AG04449 (cell line): ENCODE results near the gene PKHD1.

Experiments
- CTCF ChIA-PET: fragments of 350-600 bp; formaldehyde crosslinking; extraction: SDS; loops from one replicate; lab custom pipeline; 2021; ENCODE audit warnings: antibody characterized with exemption; lab: Yijun Ruan, JAX
- POLR2A ChIA-PET: fragments of 400-600, 350-600 bp; formaldehyde crosslinking; extraction: SDS; loops from one replicate; lab custom pipeline; 2020; ENCODE audit warnings: antibody characterized with exemption, inconsistent platforms; lab: Yijun Ruan, JAX
- DNase-seq: peaks from one replicate; pipeline ENCODE4 v3.0.0-alpha.2; 2010; ENCODE audit warnings: low read depth, low spot score
- H3K4me3 ChIP-seq: 2 replicates; pipeline ENCODE4 v1.5.1; 2011; ENCODE audit warnings: low read depth, mild to moderate bottlenecking, control low read depth, low read length
- CTCF ChIP-seq: IDR thresholded peaks from one replicate; pipeline ENCODE4 v1.5.1; 2011; ENCODE audit warnings: mild to moderate bottlenecking, moderate library complexity, low read length, control low read depth, inconsistent platforms; ENCODE audit not compliant: insufficient read depth; ENCODE audit errors: missing control alignments

The PKHD1 gene

GRCh38 chr6:51702851-51703250 is 384.6 kb downstream of the PKHD1 start:
- CTCF ChIA-PET, result no interaction called here
- H3K4me3 ChIP-seq, result no peak overlapping the region
- TF ChIP-seq CTCF, result no peak
- POLR2A ChIA-PET, result no interaction called here
- DNase-seq, result no peak

- CTCF ChIA-PET, result no interaction called here
- POLR2A ChIA-PET, result no interaction called here
- no peak for TF ChIP-seq CTCF
- H3K4me3 ChIP-seq, result no peak overlapping the region
- DNase-seq, result no peak
Measured at GRCh38 chr6:51684603-51685002, 402.8 kb downstream of the PKHD1 start.

GRCh38 chr6:51684038-51684437 is 403.4 kb downstream of the PKHD1 start:
- DNase-seq, result no peak
- ChIA-PET CTCF (no interaction called here), POLR2A (no interaction called here)
- H3K4me3 ChIP-seq, result no peak overlapping the region
- TF ChIP-seq CTCF, result no peak

GRCh38 chr6:51678905-51679620 is 408.4 kb downstream of the PKHD1 start:
- no peak for TF ChIP-seq CTCF
- ChIA-PET POLR2A (no interaction called here), CTCF (no interaction called here)
- no peak for DNase-seq
- no peak overlapping the region for H3K4me3 ChIP-seq

- ChIA-PET POLR2A (no interaction called here), CTCF (no interaction called here)
- no peak for DNase-seq
- TF ChIP-seq CTCF, result no peak
- no peak overlapping the region for H3K4me3 ChIP-seq
Measured at GRCh38 chr6:51678274-51678673, 409.1 kb downstream of the PKHD1 start.

- TF ChIP-seq CTCF, result no peak
- H3K4me3 ChIP-seq, result no peak overlapping the region
- ChIA-PET CTCF (no interaction called here), POLR2A (no interaction called here)
- no peak for DNase-seq
Measured at GRCh38 chr6:51675922-51676275, 411.5 kb downstream of the PKHD1 start.
